GM03348 (cell line): Measurements from ENCODE around the gene CHDH.

Experiments
- DNase-seq: peaks from one replicate; pipeline ENCODE4 v3.0.0; 2012; ENCODE audit warnings: low spot score

Gene CHDH

DNA sequence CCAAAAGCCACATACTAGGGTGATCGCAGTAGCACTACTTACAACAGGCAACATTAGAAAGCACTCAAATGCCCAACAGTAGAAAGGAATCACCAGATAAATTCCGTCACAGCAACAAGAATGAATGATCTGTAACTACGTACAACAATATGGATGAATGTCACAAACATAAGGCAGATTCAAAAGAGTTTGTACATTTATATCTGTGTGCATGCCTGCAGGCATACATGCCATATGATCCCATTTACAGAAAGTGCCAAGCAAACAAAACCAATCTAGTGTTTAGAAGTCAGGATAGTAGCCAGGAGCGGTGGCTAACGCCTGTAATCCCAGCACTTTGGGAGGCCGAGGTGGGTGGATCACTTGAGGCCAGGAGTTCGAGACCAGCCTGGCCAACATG lies 3.7 kb upstream of the CHDH start:
- DNase-seq = no peak

DNA sequence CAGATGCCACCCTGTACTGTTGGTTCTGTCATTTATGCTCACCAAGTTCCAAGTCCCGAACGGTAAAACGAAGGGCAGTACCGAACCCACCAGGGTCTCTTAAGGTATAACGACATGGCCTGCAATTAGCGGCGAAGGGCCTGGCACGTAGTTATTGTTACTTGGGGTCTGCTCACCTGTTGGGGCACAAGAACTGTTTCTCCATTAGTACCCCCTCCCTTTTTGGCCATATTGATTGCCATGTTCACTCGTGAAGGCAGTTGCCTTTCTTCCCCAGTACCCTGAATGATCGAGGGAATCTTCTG lies 584 bp upstream of the CHDH start:
- no peak for DNase-seq

DNA sequence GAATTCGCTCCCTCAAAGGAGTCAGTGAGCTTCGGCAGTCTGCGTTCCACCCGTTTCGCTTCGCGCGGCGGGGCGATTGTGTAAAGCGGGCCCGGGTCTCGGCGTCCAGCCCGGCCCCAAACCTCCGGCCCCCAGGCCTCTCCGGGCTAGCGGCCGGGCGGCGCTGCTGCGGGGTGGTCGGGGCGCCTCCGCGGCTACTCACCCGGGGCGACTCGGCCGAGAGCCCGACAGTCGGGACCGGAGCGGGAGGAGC lies 412 bp downstream of the CHDH start:
- DNase-seq = no peak

DNA sequence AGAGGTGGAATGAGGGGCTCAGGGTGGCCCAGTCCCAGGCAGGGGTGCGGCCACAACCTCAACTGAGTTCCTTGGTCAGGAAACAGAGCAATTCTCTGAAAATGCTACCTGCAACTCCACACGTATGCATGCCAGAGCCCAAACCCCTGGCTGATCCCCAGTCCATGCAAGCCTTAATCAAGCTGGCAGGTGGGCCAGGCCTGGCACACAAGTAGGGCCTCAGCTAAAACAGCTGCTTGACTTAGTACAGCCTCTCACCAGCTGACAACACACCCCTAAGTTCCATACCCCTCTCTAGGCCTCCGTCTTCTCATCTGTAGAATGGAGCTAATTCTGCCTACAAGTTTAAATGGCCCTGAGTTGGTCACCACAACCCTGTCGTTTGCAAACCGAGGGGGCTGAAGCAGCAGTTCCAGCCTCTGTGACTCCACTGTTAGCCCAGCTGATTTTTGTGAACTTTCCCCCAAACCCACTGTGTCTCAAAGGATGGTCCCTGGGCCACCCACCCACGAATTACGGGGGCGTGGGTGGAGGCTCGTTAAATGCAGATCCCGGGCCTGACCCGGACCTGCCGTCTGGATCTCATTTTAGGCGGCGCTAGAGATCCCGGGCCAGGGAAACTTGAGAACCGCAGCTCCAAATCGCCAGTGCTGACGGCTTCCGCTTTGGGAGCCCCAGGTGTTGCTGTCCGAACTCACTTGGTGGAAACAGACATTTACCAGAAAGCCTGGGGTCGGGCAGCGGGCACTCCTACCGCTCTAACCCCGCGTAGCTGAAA lies 927 bp downstream of the CHDH start:
- DNase-seq = peak; percentile 75

DNA sequence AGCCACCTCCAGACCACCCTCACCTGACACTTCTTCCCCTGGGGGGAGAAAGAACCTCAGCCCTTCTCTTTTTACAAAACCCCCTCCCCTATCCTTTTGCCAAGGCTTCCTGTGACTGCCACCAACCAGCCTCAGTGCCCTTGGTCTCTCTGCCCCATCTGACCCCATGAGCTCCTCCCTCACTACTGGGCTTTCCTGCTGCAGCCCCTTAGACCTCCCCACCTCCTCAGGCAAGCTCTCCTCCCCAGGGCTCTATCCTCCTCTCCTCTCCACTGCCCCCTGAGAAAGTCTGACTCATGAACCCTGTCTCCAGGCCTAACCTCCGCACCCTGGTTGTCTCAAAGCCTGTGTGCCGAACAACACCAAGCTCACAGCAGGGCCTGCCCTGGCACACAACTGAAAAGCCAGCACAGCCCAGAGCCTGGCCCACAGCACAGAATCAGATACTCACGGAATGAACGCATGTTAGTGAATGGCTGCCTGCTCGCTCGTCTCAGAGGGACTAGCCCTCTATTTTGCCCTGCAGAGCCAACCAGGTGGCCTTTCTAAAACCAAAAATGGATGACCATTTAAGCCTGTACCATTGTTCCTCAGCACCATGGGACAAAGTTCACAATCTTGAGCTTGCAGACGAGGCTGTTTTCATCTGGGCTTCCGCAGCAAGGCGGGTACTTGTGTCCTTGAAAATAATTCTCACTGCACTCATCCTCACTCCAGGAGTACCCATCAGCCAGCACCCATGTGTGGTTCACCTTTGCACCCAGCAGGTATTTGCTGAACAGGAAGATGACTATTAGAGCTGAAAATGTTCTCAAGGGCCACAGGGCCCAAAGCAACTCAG lies 1.7 kb downstream of the CHDH start:
- DNase-seq = no peak

DNA sequence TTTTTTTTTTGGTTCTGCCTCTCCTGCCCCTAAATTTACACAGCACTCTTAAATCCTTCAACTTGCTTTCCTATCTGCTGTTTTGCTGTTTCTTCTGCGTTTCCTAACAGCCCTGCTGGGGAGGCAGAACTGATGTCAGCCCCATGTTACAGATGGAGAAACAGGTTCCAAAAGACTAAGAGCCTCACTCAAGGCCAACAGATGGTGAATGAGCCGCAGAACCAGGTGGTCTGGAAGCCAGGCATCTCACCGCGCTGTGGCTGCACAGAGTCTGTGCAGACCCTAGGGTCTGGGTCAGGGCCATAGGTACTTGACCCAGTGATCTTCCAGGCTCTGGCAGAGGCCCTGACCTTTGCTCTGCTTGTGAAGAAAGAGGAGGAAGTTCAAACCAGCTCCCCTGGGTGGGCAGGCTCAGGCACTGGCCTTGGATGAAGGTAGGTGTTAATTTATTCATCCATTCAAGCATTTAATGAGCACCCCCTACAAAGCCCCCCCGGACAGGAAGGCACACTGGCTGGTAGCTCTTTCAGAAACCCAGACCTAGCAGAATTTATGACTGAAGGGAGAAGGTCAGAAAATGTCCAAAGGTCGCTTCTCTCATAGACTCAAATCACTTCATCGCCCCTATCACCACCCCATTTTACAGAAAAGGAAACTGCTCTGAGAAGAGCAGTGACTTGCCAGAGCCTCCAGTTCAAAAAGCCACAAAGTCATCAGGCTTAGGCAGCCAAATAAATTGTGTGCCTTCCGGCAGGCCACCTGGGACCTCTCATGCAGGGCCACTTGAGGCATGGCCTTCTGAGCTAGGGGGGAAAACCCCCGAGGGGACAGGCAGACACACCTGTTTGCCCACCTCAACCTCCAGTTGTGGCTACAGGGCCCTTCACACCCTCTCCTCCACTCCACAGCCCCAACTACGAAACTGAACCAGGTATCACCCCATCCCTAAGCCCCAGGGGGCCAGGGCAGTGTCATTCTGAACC lies 2.7 kb downstream of the CHDH start:
- no peak for DNase-seq

DNA sequence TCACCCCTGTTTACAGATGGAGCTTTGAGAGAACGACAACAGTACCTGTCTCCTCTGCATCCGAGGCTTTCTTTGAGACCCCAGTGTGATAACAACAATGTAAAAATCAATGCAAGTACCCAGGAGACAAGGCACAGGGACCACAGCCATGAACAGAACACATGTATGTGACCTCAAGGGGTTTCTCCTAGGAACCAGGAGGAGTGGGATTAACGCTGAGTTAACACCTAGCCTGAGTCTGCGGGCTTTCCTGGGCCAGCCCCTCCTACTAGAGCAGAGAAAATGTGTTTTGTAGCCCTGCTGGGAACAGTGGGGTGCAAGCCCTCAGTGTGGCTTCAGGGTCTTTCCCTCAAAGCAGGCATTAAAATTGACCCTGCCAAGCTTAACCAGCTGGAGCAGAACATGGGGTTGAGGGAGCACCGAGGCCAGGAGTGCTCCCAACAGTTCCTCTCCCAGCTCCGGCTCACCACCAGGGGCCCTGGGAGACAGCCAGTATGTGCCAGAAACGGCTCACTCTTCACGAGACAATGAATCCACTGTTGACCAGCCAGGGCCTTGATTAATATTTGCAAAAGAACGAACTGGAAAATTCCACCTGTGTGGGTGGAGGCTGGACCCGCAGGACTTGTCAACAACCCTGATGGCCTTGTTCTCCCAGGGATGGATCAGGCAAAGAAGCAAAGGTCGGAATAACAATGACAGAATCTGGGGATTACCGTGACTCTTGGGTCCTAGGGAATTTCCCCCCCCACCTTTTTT lies 3.6 kb downstream of the CHDH start:
- DNase-seq = no peak

DNA sequence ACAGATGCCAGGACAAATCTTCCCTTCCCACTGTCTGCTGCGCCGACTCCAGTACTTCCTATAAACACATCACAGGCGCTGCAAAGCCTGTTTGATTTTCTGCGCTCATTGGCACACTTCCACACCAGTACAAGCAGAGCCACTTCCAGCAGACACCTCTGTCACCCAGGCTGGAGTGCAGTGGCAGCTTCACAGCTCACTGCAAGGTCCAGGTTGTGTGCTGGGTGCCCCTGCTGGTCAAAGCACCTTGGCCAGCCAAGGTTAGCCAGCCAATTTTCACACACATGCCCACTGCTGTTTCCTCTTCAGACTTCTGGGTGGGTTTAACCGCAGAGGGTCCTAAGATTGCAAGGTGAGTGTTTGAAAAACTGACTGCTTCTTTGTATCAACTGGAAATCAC lies 4.9 kb downstream of the CHDH start:
- no peak for DNase-seq

DNA sequence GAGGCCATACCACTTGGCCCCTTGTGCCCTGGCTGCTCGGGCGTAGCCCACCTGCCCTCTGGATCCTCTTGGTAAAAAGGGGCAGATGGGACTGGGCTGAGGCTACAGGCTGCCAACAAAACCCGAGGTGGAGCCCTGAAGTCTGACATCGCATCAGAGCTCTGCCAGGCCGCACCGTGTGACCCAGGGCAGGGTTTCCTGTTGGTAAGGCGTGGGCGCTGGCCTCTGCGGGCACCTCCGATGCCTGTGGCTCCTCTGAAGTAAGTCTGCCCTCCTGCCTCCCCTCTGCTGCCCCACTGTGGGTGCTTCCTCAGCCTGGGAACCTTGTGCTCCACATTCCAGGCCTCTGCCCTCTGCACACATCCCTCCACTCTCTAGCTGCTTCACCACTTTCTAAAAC lies 8.9 kb downstream of the CHDH start:
- no peak for DNase-seq

DNA sequence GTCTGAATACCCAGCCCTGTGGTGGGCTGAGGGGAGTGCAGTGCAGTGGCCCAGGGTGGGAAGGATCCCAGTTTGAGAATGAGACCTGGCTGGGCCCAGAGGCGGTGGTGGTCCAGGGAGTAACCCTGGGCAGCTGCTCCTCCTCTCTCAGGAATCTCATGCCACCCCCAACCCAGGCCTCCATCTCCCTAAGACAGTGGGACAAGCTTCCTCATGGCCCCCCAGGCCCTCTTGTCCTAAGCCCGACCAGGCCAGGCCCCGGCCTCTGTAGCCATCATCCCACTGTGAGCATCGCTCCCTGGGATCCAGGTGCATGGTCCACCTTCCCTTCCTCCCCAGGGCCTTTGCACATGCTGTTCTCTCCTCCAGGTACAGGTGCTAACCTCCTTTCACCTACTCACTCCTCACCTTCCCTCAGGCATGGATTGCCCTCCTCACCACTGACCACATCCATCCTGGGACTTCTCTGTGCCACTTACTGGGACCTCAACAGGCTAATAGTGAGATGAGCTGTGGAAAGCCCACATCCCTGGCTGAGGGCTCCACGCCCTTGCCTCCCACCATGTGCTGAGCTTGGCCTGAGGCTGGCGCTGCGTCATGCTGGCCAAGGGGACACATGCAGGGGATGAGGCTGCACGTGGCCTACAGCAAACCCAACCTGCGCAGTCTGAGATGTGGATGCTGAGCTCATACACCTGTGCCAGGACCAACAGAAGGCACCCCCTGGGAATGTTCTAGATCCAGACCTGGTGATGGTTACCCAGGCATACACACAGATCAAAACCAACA lies 9.9 kb downstream of the CHDH start:
- no peak for DNase-seq

DNA sequence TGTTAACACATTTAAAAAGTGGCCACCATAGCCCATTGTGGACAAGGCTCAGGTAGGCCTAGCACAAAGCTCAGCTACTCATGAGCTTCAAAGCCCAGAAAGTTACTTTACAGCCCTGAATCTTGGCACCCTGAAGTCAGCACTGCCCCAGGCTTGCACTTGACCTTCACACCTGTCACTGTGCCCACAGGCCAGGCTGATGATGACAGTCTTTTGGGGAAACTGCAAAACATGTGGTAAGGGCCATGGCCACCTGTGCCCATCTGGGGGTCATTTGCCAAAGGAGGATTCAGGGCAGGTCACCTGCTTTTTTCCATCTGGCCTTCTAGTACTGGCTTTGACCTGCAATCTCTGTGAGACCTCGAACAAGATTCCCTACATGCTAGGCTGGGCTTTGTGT lies 11.0 kb downstream of the CHDH start:
- DNase-seq = no peak

- no peak for DNase-seq
Measured at GRCh38 chr3:53834429-53835095, 11.7 kb downstream of the CHDH start.

- DNase-seq = no peak
Measured at GRCh38 chr3:53833700-53834099, 12.5 kb downstream of the CHDH start.

DNA sequence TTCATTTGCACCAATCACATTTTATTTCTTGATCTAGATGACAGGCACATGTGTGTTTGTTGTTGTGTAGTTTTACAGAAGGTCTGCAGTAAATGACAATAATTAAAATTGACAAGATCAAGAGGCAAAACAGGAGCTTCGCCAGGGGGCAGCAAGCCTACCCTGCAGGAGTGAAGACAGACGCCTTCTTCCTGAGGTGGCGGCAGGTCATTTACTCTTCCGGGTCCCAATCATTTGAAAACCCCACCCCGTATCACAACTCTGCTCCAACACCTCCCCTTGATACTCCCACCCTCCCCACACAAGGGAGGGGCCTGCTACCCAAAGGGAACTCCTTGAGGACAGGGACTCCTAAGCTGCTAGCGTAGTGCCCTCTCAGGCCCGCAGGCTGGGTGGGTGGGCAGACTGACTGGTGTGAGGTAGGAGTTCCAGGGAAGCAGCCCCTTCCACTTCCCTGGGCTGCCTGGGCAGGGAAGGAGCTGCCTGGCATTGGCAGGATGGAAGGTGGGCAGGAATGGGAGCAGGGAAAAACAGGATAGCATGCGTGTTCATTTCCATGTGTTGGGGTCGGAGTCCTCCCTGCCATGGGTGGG lies 13.1 kb downstream of the CHDH start:
- no peak for DNase-seq

DNA sequence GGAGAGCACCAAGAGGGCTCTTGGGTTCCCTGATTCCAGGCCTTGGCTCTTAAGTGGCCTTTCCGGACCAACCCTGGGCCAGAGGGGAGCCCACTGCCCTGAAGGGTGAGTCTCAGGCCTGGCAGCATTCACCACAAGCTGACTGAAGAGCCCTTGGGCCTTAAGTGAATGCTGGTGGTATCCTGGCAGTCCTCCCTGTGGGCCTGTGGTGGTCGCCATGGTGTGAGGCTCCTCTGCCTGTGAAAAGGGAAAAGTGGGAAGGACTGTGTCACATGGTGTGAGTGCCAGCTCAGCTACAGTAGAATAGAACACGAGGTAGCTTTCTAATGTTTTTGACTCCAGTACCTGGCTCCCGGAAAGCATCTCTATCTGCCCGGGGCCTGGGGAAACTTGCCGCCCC lies 15.3 kb downstream of the CHDH start:
- DNase-seq = no peak

DNA sequence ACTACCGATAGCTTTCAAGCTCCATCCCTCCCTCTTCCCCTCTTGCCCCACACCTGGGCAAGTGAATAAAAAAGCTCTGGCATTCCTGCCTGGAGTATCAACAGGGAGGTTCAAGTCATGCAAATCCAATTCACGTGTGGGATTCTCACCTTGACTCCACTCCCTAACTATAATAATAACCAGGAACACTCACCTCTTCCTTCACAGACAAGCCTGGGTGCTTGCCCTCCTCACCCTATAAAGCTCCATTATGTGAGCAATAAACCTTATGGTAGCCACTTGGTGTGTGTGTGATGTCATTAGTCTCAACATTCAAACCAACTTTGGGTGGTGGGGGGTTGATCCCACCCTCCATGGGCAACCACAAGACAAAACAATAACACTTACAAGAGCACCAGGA lies 16.6 kb downstream of the CHDH start:
- no peak for DNase-seq

GRCh38 chr3:53828581-53828980 lies 17.6 kb downstream of the CHDH start:
- DNase-seq = no peak

DNA sequence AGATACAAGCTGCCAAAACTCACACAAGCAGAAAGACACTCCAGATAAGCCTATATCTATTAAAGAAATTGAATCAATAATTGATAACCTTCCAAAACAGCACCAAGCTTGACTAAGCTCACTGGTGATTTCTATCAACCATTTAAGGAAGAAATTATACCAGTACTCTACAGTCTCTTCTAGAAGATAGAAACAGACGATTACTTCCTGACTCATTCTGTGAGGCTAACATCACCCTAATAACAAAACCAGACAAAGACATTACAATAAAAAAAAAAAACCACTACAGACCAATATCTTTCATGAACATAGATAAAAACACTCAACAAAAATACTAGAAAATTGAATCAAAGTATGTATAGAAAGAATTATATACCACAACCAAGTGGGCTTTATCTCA lies 20.2 kb downstream of the CHDH start:
- DNase-seq = no peak

- DNase-seq = no peak
Measured at GRCh38 chr3:53824795-53825194, 21.4 kb downstream of the CHDH start.

DNA sequence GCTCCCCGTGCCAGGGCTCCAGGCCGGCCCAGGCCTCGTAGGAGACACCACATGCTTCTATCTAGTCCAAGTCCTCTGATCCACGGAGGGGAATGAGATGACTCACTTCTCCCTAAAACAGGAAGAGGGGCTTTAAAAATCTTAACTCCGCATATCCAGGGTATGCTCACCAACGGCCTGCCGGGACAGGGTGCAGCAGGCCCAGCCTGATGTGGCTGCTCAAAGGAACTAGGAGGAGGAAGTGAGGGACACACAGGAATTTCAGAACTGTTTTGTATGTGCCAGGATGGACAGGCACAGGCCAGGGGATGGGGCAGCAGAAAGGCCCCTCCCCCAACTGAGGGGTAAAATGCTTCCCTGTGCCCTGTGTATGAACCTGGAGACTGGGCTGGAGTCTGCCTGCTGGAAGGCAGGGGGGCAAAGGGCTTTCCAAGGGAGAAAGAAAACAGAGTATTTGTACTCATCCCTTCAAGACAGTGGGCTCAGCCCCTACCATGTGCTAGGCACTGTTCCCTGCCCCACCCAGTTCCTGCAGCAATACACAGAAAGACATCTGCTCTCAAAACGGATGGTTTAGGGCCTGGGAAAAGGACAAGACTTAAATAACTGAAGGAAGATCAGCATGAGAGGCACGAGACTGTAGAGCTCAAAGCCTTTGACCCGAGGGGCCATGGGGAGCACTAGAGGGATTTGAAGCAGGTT lies 22.1 kb downstream of the CHDH start:
- no peak for DNase-seq
